H1 (cell line): ENCODE results near the gene ZCCHC17. TPM values are rescaled to one million over a fixed set of nuclear protein-coding genes. Genes with fewer than 3 reads are reported as not detected.

Experiments
- CTCF ChIA-PET: fragments of 300-600 bp; sonication (Branson Sonifier 250); formaldehyde crosslinking; loops from one replicate; lab custom pipeline; 2021; ENCODE audit not compliant: partially characterized antibody; lab: Charles Lee
- POLR2A ChIA-PET: fragments of 300-600 bp; sonication (Branson Sonifier 250); formaldehyde crosslinking; loops from one replicate; lab custom pipeline; 2021; ENCODE audit warnings: inconsistent platforms; ENCODE audit not compliant: partially characterized antibody; lab: Charles Lee
- DNase-seq, 2 experiments: peaks; one replicate each; pipeline versions ENCODE4 v3.0.0 to v3.0.0-alpha.2; 2010 to 2022; ENCODE audit warnings: low spot score in 2 of 2, low read depth in 1 of 2, mixed read lengths in 1 of 2
- FAIRE-seq: peaks from 2 replicates; lab custom pipeline; 2011; peaks lifted over from hg19 to GRCh38; lab: Jason Lieb, UNC
- H2AFZ ChIP-seq: 2 replicates; pipeline ENCODE4 v1.8.1; 2012; ENCODE audit warnings: low read length, inconsistent platforms
- H2AK5ac ChIP-seq: 2 replicates; pipeline ENCODE4 v1.6.1; 2013; ENCODE audit warnings: low read depth, low read length
- H2BK120ac ChIP-seq: replicated peaks from 2 replicates; pipeline ENCODE3; 2013; ENCODE audit warnings: low read depth, low read length, inconsistent platforms
- H2BK12ac ChIP-seq: 2 replicates; pipeline ENCODE4 v1.6.1; 2013; ENCODE audit warnings: low read depth, low read length
- H2BK15ac ChIP-seq: 2 replicates; pipeline ENCODE4 v1.6.1; 2013; ENCODE audit warnings: low read length
- H2BK20ac ChIP-seq: 2 replicates; pipeline ENCODE4 v1.6.1; 2013; ENCODE audit warnings: low read length
- H2BK5ac ChIP-seq: 2 replicates; pipeline ENCODE4 v1.6.1; 2013; ENCODE audit warnings: low read depth, low read length
- H3K14ac ChIP-seq: 2 replicates; pipeline ENCODE4 v1.6.1; 2013; ENCODE audit warnings: inconsistent platforms; ENCODE audit not compliant: insufficient read length
- H3K18ac ChIP-seq: 2 replicates; pipeline ENCODE4 v1.6.1; 2013; ENCODE audit warnings: low read length; ENCODE audit errors: extremely low read depth
- H3K23ac ChIP-seq: 2 replicates; pipeline ENCODE4 v1.6.1; 2013; ENCODE audit warnings: inconsistent platforms; ENCODE audit not compliant: insufficient read length
- H3K23me2 ChIP-seq: 2 replicates; pipeline ENCODE4 v1.6.1; 2013; ENCODE audit warnings: low read depth, low read length
- H3K27ac ChIP-seq: 2 replicates; pipeline ENCODE4 v1.6.1; 2011; ENCODE audit warnings: low read depth, low read length, inconsistent platforms
- H3K27me3 ChIP-seq, 4 experiments: replicated peaks in 1 of 4; 1 replicate in 1 of 4; 2 replicates in 3 of 4; pipeline versions ENCODE4 v1.6.1 to v1.8.1; 2011 to 2013; ENCODE audit warnings: low read length in 3 of 4, mild to moderate bottlenecking in 3 of 4, inconsistent platforms in 2 of 4, mixed read lengths in 2 of 4, moderate library complexity in 1 of 4; ENCODE audit not compliant: control insufficient read depth in 3 of 4, insufficient read depth in 3 of 4; ENCODE audit errors: extremely low read depth in 1 of 4
- H3K36me3 ChIP-seq, 4 experiments: 2 replicates each; pipeline versions ENCODE4 v1.6.1 to v1.8.1; 2011 to 2013; ENCODE audit warnings: mild to moderate bottlenecking in 4 of 4, low read length in 3 of 4, moderate library complexity in 2 of 4, control low read depth in 1 of 4, inconsistent platforms in 1 of 4; ENCODE audit not compliant: insufficient read depth in 4 of 4, control insufficient read depth in 2 of 4
- H3K4ac ChIP-seq: replicated peaks from 2 replicates; pipeline ENCODE3; 2013; ENCODE audit warnings: low read length, low read depth, mixed read lengths, inconsistent platforms; ENCODE audit not compliant: insufficient read length
- H3K4me1 ChIP-seq, 4 experiments: replicated peaks in 1 of 4; 1 replicate in 1 of 4; 2 replicates in 3 of 4; pipeline versions ENCODE4 v1.6.1 to v1.8.1; 2011 to 2013; ENCODE audit warnings: low read length in 3 of 4, inconsistent platforms in 2 of 4, mixed read lengths in 1 of 4; ENCODE audit not compliant: insufficient read depth in 4 of 4, control insufficient read depth in 3 of 4
- H3K4me2 ChIP-seq, 2 experiments: 2 replicates each; pipeline versions ENCODE4 v1.6.1 to v1.8.1; 2011 to 2013; ENCODE audit warnings: low read depth in 2 of 2, low read length in 2 of 2, control low read depth in 1 of 2, inconsistent platforms in 1 of 2, mild to moderate bottlenecking in 1 of 2; ENCODE audit not compliant: insufficient read depth in 1 of 2
- H3K4me3 ChIP-seq, 4 experiments: fragments of 200-600, 300-600 bp in 1 of 4; sonication (generic), shearing (Covaris generic), sonication (Bioruptor Twin) in 1 of 4; 2 replicates each; pipeline versions ENCODE4 v1.5.1 to v1.8.1; 2011 to 2016; ENCODE audit warnings: low read length in 4 of 4, low read depth in 3 of 4, control low read depth in 2 of 4, inconsistent platforms in 2 of 4, mild to moderate bottlenecking in 2 of 4, mixed read lengths in 1 of 4, moderate library complexity in 1 of 4; ENCODE audit not compliant: insufficient read depth in 2 of 4; ENCODE audit errors: extremely low read depth in 1 of 4
- H3K56ac ChIP-seq: replicated peaks from 2 replicates; pipeline ENCODE3; 2013; ENCODE audit warnings: low read depth, mild to moderate bottlenecking, mixed read lengths, low read length, inconsistent platforms; ENCODE audit not compliant: insufficient read length
- H3K79me1 ChIP-seq: 2 replicates; pipeline ENCODE4 v1.6.1; 2013; ENCODE audit warnings: low read depth, low read length, control low read depth
- H3K79me2 ChIP-seq, 2 experiments: 2 replicates each; pipeline versions ENCODE4 v1.6.1 to v1.8.1; 2012 to 2013; ENCODE audit warnings: low read length in 2 of 2, mild to moderate bottlenecking in 2 of 2, inconsistent platforms in 1 of 2; ENCODE audit not compliant: insufficient read depth in 2 of 2, control insufficient read depth in 1 of 2
- H3K9ac ChIP-seq, 4 experiments: replicated peaks in 1 of 4; 1 replicate in 1 of 4; 2 replicates in 3 of 4; pipeline versions ENCODE4 v1.6.1 to v1.8.1; 2011 to 2013; ENCODE audit warnings: low read depth in 3 of 4, low read length in 3 of 4, control low read depth in 2 of 4, mild to moderate bottlenecking in 2 of 4, moderate library complexity in 2 of 4, inconsistent platforms in 1 of 4; ENCODE audit errors: extremely low read depth in 1 of 4
- H3K9me3 ChIP-seq, 2 experiments: 2 replicates each; pipeline versions ENCODE4 v1.6.1 to v1.8.1; 2012 to 2013; ENCODE audit warnings: mild to moderate bottlenecking in 2 of 2, moderate library complexity in 2 of 2, control low read depth in 1 of 2, inconsistent platforms in 1 of 2, low read depth in 1 of 2, low read length in 1 of 2, mixed read lengths in 1 of 2; ENCODE audit not compliant: insufficient read depth in 2 of 2
- H4K20me1 ChIP-seq, 2 experiments: replicated peaks in 1 of 2; 2 replicates each; pipeline versions ENCODE3 to v1.8.1; 2011 to 2013; ENCODE audit warnings: inconsistent platforms in 2 of 2, low read length in 2 of 2, mild to moderate bottlenecking in 1 of 2; ENCODE audit not compliant: insufficient read depth in 2 of 2, control insufficient read depth in 1 of 2
- H4K5ac ChIP-seq: 2 replicates; pipeline ENCODE4 v1.6.1; 2013; ENCODE audit warnings: low read length, low read depth, mixed read lengths, inconsistent platforms; ENCODE audit not compliant: insufficient read length
- H4K8ac ChIP-seq: 2 replicates; pipeline ENCODE4 v1.8.0; 2013; ENCODE audit warnings: mild to moderate bottlenecking, moderate library complexity, low read length, inconsistent platforms; ENCODE audit not compliant: insufficient read depth; ENCODE audit errors: extremely low read depth
- H4K91ac ChIP-seq: replicated peaks from 2 replicates; pipeline ENCODE3; 2013; ENCODE audit warnings: low read length, mixed read lengths, inconsistent platforms; ENCODE audit not compliant: insufficient read length
- CHD1 ChIP-seq: IDR thresholded peaks from 2 replicates; pipeline ENCODE4 v1.6.1; 2012; ENCODE audit warnings: low read depth, low read length, improper control_type of control experiment
- FOSL1 ChIP-seq: IDR thresholded peaks from 2 replicates; pipeline ENCODE4 v1.6.1; 2011; ENCODE audit warnings: mild to moderate bottlenecking, low read depth, low read length, moderate library complexity; ENCODE audit not compliant: insufficient read depth
- JUN ChIP-seq: IDR thresholded peaks from 2 replicates; pipeline ENCODE4 v1.6.1; 2011; ENCODE audit warnings: low read depth, mild to moderate bottlenecking, improper control_type of control experiment, low read length
- KDM4A ChIP-seq: IDR thresholded peaks from one replicate; pipeline ENCODE4 v1.7.1; 2012; ENCODE audit warnings: low read depth, mild to moderate bottlenecking, moderate library complexity, low read length, inconsistent platforms; ENCODE audit not compliant: severe bottlenecking
- POU5F1 ChIP-seq: IDR thresholded peaks from 2 replicates; pipeline ENCODE4 v1.6.1; 2011; ENCODE audit warnings: low read depth, mild to moderate bottlenecking, low read length, moderate library complexity
- RAD21 ChIP-seq, 2 experiments: IDR thresholded peaks in 1 of 2; conservative IDR thresholded peaks in 1 of 2; 2 replicates each; pipeline ENCODE4 v1.6.1; 2011; ENCODE audit warnings: low read depth in 2 of 2, low read length in 2 of 2, improper control_type of control experiment in 1 of 2, inconsistent platforms in 1 of 2, mild to moderate bottlenecking in 1 of 2, moderate library complexity in 1 of 2
- RBBP5 ChIP-seq: IDR thresholded peaks from 2 replicates; pipeline ENCODE4 v1.7.1; 2012; ENCODE audit warnings: low read depth, mild to moderate bottlenecking, inconsistent platforms, low read length, moderate library complexity, borderline replicate concordance
- SIX5 ChIP-seq: IDR thresholded peaks from 2 replicates; pipeline ENCODE4 v1.6.1; 2011; ENCODE audit warnings: mild to moderate bottlenecking, low read depth, low read length
- SP4 ChIP-seq: IDR thresholded peaks from 2 replicates; pipeline ENCODE4 v1.6.1; 2012; ENCODE audit warnings: low read length, inconsistent platforms
- TAF1 ChIP-seq: IDR thresholded peaks from 2 replicates; pipeline ENCODE4 v1.6.1; 2011; ENCODE audit warnings: mild to moderate bottlenecking, low read depth, low read length
- polyA plus RNA-seq, 7 experiments: library from polyadenylated mRNA; depleted of rRNA in 3 of 7; stranded (reverse) in 5 of 7; unstranded in 2 of 7; fragments of >200 nt in 5 of 7; fragments of 200-250 nt in 2 of 7; gene quantifications; 1 replicate in 5 of 7; 2 replicates in 1 of 7; 4 replicates in 1 of 7; pipeline versions ENCODE4 v1.2.1 to v1.2.3, GENCODE V29; 2011 to 2013; ENCODE audit warnings: missing spikeins in 2 of 7, mixed read lengths in 2 of 7
- total RNA-seq: library from RNA; stranded (reverse); fragmentation: NEBNext Ultra II Directional; extraction: Animal tissue kit (Norgen Biotek cat#: 25700); gene quantifications from 2 replicates; pipeline ENCODE4 v1.2.1, GENCODE V29; 2021
- TF ChIP-seq, protein P1 (sequence below), 3 experiments: IDR thresholded peaks; 1 replicate in 2 of 3; 2 replicates in 1 of 3; pipeline versions ENCODE4 v1.5.1 to v1.6.1; 2011; ENCODE audit warnings: low read length in 3 of 3, mild to moderate bottlenecking in 3 of 3, inconsistent platforms in 2 of 3, low read depth in 1 of 3, moderate library complexity in 1 of 3; ENCODE audit not compliant: insufficient read depth in 1 of 3; ENCODE audit errors: control extremely low read depth in 1 of 3
- TF ChIP-seq, protein P2 (sequence below): IDR thresholded peaks from 2 replicates; pipeline ENCODE4 v1.6.1; 2012; ENCODE audit warnings: inconsistent platforms

The ZCCHC17 gene
- total and polyA plus RNA-seq, 2 of the 8 experiments (the other 6 are each of a cell fraction or from before 2014, with no cell fraction given) = 51.6 to 59.3 TPM

DNA sequence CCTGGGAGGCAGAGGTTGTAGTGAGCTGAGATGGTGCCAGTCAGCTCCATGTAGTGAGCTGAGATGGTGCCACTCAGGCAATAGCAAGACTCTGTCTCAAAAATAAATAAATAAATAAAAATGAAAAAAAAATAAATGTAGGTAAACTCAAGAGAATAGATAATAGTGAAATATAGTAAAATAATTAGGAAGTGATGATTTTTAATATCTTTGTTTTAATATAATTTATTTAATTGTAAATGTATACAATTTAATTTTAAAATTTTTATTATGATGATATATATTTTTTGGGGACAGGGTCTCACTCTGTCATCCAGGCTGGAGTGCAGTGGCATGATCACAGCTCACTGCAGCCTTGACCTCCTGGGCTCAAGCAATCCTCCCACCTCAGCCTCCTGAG lies 96.6 kb downstream of the ZCCHC17 start:
- Histone ChIP-seq H3K14ac (no peak overlapping the region), H3K4ac (no peak overlapping the region), H3K4me2 (no peak overlapping the region), H4K5ac (no peak overlapping the region), H2BK5ac (no peak overlapping the region), H3K4me3 (no peak overlapping the region), H4K8ac (no peak overlapping the region), H2AK5ac (no peak overlapping the region), H2BK12ac (no peak overlapping the region), H3K79me1 (no peaks in the 10 kb centered on the region), H2AFZ (no peak overlapping the region), H3K27ac (no peak overlapping the region), H3K18ac (no peak overlapping the region), H3K23ac (no peak overlapping the region), H3K4me1 (peaks cover 0 to 4% (median 3%) of the 10 kb centered on the region in 4 experiments; a peak in 4 of 7 replicates), H2BK20ac (no peak overlapping the region), H3K27me3 (no peaks in the 10 kb centered on the region), H3K23me2 (no peaks in the 10 kb centered on the region), H3K79me2 (no peaks in the 10 kb centered on the region), H3K36me3 (no peaks in the 10 kb centered on the region), H2BK15ac (no peak overlapping the region), H4K20me1 (no peaks in the 10 kb centered on the region), H4K91ac (no peak overlapping the region), H3K9me3 (no peaks in the 10 kb centered on the region), H3K56ac (no peak overlapping the region), H2BK120ac (no peak overlapping the region), H3K9ac (no peak overlapping the region)
- ChIA-PET CTCF (interaction anchor here (0.9 to 11.8 kb wide), 10 partner anchors 9 to 244 kb away, joined by 3 to 415 read pairs (median 16); partner anchors contain the start of genes FABP3 and SERINC2), POLR2A (interaction anchor here (0.9 to 1.7 kb wide), 2 partner anchors 14 to 32 kb away, joined by 3 to 9 read pairs; no protein-coding TSS in a partner anchor)
- DNase-seq (no peak), FAIRE-seq (no peak)
- TF ChIP-seq, protein P1, sequence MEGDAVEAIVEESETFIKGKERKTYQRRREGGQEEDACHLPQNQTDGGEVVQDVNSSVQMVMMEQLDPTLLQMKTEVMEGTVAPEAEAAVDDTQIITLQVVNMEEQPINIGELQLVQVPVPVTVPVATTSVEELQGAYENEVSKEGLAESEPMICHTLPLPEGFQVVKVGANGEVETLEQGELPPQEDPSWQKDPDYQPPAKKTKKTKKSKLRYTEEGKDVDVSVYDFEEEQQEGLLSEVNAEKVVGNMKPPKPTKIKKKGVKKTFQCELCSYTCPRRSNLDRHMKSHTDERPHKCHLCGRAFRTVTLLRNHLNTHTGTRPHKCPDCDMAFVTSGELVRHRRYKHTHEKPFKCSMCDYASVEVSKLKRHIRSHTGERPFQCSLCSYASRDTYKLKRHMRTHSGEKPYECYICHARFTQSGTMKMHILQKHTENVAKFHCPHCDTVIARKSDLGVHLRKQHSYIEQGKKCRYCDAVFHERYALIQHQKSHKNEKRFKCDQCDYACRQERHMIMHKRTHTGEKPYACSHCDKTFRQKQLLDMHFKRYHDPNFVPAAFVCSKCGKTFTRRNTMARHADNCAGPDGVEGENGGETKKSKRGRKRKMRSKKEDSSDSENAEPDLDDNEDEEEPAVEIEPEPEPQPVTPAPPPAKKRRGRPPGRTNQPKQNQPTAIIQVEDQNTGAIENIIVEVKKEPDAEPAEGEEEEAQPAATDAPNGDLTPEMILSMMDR (IDR thresholded peaks at IDR 0.05; ENCODE audit: control extremely low read depth in 1 of 3, insufficient read depth in 1 of 3, low read depth in 1 of 3, low read length in 3 of 3) = no peak
- TF ChIP-seq SIX5 (no peak), KDM4A (no peak), RAD21 (IDR thresholded peaks at IDR 0.05 in 1 of 2, conservative IDR thresholded peaks at IDR 0.05 in 1 of 2; ENCODE audit: low read depth in 2 of 2, low read length in 2 of 2) (no peak), SP4 (no peak), TAF1 (no peak), RBBP5 (no peak), JUN (no peak), POU5F1 (no peak), FOSL1 (no peak), CHD1 (no peak)
- TF ChIP-seq, protein P2, sequence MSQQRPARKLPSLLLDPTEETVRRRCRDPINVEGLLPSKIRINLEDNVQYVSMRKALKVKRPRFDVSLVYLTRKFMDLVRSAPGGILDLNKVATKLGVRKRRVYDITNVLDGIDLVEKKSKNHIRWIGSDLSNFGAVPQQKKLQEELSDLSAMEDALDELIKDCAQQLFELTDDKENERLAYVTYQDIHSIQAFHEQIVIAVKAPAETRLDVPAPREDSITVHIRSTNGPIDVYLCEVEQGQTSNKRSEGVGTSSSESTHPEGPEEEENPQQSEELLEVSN = no peak
